ENCODE results near the gene PTCD2. TPM values are rescaled to one million over a fixed set of nuclear protein-coding genes. Genes with fewer than 3 reads are reported as not detected.

The PTCD2 gene
- total and polyA plus RNA-seq, 7 experiments from 2014 or later = 3.7 to 12.6 (median 6.0) TPM

Other genes starting within 250 kb of the PTCD2 start
- under 1 TPM in 1 of 5 experiments, not detected in 4; 0.10 TPM for gene MAP1B, start 212.9 kb upstream of the PTCD2 start, total RNA-seq
- gene MAP1B, start 212.9 kb upstream of the PTCD2 start, polyA plus RNA-seq = under 1 TPM; 0.06 to 0.21 TPM
- gene MRPS27, start 133 bp upstream of the PTCD2 start, total RNA-seq = 10 to 100 TPM; 36.6 to 54.0 (median 39.5) TPM
- gene MRPS27, start 133 bp upstream of the PTCD2 start, polyA plus RNA-seq = 10 to 100 TPM; 35.2 to 48.7 TPM
- gene ZNF366, start 187.0 kb downstream of the PTCD2 start, total RNA-seq = 1 to 10 TPM in 1 of 5 experiments, under 1 TPM in 2, not detected in 2; 0.11 to 1.1 (median 0.19) TPM
- gene ZNF366, start 187.0 kb downstream of the PTCD2 start, polyA plus RNA-seq = not detected